ENCODE measurements around the gene RPP40.

RPP40 gene

DNA sequence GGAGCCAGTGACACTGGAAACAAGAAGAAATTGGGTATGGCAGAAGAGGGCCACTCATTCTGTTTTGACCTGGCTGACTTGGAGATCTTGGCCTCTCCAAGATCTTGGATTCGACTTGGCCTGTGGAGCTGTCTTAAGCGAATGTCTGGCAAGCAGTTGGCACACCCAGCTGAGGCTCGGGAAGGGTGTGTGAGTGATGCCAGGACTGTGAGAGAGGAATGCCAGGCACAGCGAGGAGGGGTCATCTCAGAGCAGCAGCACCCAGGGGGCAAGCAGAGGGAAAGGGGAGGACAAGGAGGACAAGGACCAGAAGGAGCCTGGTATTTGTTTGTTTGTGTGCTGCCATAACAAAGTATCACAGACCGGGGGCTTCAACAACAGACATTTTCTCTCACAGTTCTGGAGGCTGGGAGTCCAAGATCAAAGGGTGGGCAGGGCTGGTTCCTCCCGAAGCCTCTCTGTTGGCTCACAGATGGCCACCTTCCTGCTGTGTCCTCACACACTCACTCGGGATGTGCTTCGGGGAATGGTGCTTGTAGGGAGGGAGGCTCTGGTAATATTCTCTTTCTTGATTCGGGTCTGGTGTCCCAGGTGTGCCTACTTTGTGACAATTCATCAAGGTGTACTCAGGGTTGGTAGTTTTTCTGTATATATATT, 33.0 kb downstream of the RPP40 start:
- TF ChIP-seq EZH2 (IDR thresholded peaks at IDR 0.05; ENCODE audit: borderline replicate concordance, low read depth, low read length, severe bottlenecking) = no peak
- TF ChIP-seq, protein P1, sequence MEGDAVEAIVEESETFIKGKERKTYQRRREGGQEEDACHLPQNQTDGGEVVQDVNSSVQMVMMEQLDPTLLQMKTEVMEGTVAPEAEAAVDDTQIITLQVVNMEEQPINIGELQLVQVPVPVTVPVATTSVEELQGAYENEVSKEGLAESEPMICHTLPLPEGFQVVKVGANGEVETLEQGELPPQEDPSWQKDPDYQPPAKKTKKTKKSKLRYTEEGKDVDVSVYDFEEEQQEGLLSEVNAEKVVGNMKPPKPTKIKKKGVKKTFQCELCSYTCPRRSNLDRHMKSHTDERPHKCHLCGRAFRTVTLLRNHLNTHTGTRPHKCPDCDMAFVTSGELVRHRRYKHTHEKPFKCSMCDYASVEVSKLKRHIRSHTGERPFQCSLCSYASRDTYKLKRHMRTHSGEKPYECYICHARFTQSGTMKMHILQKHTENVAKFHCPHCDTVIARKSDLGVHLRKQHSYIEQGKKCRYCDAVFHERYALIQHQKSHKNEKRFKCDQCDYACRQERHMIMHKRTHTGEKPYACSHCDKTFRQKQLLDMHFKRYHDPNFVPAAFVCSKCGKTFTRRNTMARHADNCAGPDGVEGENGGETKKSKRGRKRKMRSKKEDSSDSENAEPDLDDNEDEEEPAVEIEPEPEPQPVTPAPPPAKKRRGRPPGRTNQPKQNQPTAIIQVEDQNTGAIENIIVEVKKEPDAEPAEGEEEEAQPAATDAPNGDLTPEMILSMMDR (IDR thresholded peaks at IDR 0.05; ENCODE audit: borderline replicate concordance, extremely low read depth, low read length, poor library complexity, severe bottlenecking) = no peak
- no peaks in the 10 kb centered on the region for H3K9me3 ChIP-seq (ENCODE audit: insufficient read depth, low read length, severe bottlenecking)
- H3K36me3 ChIP-seq (ENCODE audit: insufficient read depth, low read length) = no peaks in the 10 kb centered on the region
- no peaks in the 10 kb centered on the region for H4K20me1 ChIP-seq (ENCODE audit: insufficient read depth, low read length)
- no peak overlapping the region for H3K9ac ChIP-seq (ENCODE audit: low read depth, low read length)
- H3K4me3 ChIP-seq (ENCODE audit: low read depth in 1 of 2, low read length in 2 of 2) = no peak overlapping the region
- DNase-seq = no peak
- no peak overlapping the region for H3K27ac ChIP-seq (ENCODE audit: low read length)
- H3K27me3 ChIP-seq (ENCODE audit: insufficient read depth, low read length, poor library complexity) = peaks cover 18% of the 10 kb centered on the region
- H3K4me1 ChIP-seq (ENCODE audit: insufficient read depth, low read length) = no peaks in the 10 kb centered on the region
- H3K4me2 ChIP-seq (ENCODE audit: insufficient read depth, low read length) = no peak overlapping the region
- H2AFZ ChIP-seq (ENCODE audit: low read depth, low read length) = no peak overlapping the region
- no peak for ATAC-seq (ENCODE audit: insufficient read depth, low read depth)
- no peaks in the 10 kb centered on the region for H3K79me2 ChIP-seq (ENCODE audit: insufficient read depth, low read length)

DNA sequence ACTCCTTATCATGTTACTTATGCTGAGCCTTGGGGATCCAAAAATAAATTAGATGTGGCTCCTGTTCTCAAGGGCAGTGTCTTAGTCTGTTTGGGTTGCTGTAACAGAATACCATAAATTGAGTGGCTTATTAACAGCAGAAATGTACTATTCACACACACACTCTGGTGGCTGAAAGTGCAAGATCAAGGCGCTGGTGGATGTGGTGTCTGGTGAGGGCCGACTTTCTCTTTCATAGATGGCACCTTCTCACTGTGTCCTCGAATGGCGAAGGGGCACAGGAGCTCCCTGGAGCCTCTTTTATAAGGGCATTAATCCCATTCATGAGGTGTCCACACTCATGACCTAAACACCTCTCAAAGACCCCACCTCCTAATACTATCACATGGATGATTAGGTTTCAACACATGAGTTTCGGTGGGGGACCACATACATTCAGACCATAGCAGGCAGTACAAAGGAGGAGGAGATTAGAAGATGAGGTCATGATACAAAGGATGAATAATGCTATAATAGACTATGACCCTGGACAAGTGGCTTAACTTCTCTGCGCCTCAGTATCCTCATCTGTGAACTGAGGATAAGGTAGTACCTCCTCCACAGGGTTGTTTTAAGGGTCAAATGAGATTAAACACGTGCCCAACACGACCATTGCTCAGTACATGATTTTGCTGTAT, 34.1 kb downstream of the RPP40 start:
- no peak for ATAC-seq (ENCODE audit: insufficient read depth, low read depth)
- H2AFZ ChIP-seq (ENCODE audit: low read depth, low read length) = no peak overlapping the region
- H3K27me3 ChIP-seq (ENCODE audit: insufficient read depth, low read length, poor library complexity) = peaks cover 18% of the 10 kb centered on the region
- no peak overlapping the region for H3K4me2 ChIP-seq (ENCODE audit: insufficient read depth, low read length)
- H3K4me3 ChIP-seq (ENCODE audit: low read depth in 1 of 2, low read length in 2 of 2) = no peak overlapping the region
- H3K27ac ChIP-seq (ENCODE audit: low read length) = no peak overlapping the region
- H3K4me1 ChIP-seq (ENCODE audit: insufficient read depth, low read length) = no peaks in the 10 kb centered on the region
- H4K20me1 ChIP-seq (ENCODE audit: insufficient read depth, low read length) = no peaks in the 10 kb centered on the region
- no peak overlapping the region for H3K9ac ChIP-seq (ENCODE audit: low read depth, low read length)
- TF ChIP-seq, protein P1 (IDR thresholded peaks at IDR 0.05; ENCODE audit: borderline replicate concordance, extremely low read depth, low read length, poor library complexity, severe bottlenecking) = no peak
- TF ChIP-seq EZH2 (IDR thresholded peaks at IDR 0.05; ENCODE audit: borderline replicate concordance, low read depth, low read length, severe bottlenecking) = no peak
- no peaks in the 10 kb centered on the region for H3K79me2 ChIP-seq (ENCODE audit: insufficient read depth, low read length)
- H3K9me3 ChIP-seq (ENCODE audit: insufficient read depth, low read length, severe bottlenecking) = no peaks in the 10 kb centered on the region
- DNase-seq = no peak
- H3K36me3 ChIP-seq (ENCODE audit: insufficient read depth, low read length) = no peaks in the 10 kb centered on the region

DNA sequence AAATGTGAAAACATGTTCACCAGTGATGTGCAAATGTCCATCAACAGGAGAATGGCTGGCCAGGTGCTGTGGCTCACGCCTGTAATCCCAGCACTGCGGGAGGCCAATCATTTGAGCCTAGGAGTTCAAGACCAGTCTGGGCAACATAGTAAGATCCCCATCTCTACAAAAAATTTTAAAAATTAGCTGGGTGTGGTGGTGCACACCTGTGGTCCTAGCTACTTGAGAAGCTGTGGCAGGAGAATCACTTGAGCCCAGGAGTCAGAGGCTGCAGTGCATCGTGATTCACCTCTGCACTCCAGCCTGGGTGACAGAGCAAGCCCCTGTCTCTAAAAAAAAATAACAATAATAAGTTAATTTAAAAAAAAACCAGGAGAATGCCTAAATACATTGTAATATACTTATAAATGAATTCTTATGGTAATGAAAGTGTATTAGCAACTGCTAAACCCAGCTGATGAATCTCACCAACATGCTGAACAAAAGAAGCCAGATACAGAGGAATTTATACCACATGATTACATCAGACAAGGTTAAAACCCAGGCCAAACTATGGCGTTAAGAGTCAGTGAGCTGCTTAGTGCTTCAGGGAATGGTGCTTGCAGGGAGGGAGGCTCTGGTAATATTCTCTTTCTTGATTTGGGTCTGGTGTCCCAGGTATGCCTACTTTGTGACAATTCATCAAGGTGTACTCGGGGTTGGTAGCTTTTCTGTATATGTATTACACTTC, 36.4 kb downstream of the RPP40 start:
- Histone ChIP-seq H3K79me2 (ENCODE audit: insufficient read depth, low read length) (no peaks in the 10 kb centered on the region), H3K4me1 (ENCODE audit: insufficient read depth, low read length) (no peaks in the 10 kb centered on the region), H3K27me3 (ENCODE audit: insufficient read depth, low read length, poor library complexity) (peaks cover 16% of the 10 kb centered on the region), H3K9ac (ENCODE audit: low read depth, low read length) (no peak overlapping the region), H2AFZ (ENCODE audit: low read depth, low read length) (no peak overlapping the region), H3K4me3 (ENCODE audit: low read depth in 1 of 2, low read length in 2 of 2) (no peak overlapping the region), H3K4me2 (ENCODE audit: insufficient read depth, low read length) (no peak overlapping the region), H3K36me3 (ENCODE audit: insufficient read depth, low read length) (no peaks in the 10 kb centered on the region), H3K27ac (ENCODE audit: low read length) (no peak overlapping the region), H4K20me1 (ENCODE audit: insufficient read depth, low read length) (no peaks in the 10 kb centered on the region), H3K9me3 (ENCODE audit: insufficient read depth, low read length, severe bottlenecking) (no peaks in the 10 kb centered on the region)
- no peak for TF ChIP-seq EZH2 (IDR thresholded peaks at IDR 0.05; ENCODE audit: borderline replicate concordance, low read depth, low read length, severe bottlenecking)
- TF ChIP-seq, protein P1 (IDR thresholded peaks at IDR 0.05; ENCODE audit: borderline replicate concordance, extremely low read depth, low read length, poor library complexity, severe bottlenecking) = no peak
- no peak for DNase-seq
- ATAC-seq (ENCODE audit: insufficient read depth, low read depth) = no peak
